A549 (cell line): ENCODE data around the gene RGMB. TPM values are rescaled to one million over a fixed set of nuclear protein-coding genes. Genes with fewer than 3 reads are reported as not detected.

ENCODE experiments used
- ATAC-seq, 2 experiments: fragments of 200-7000 bp in 1 of 2; fragments of >200 bp in 1 of 2; cut with Nextera tagmentation in 1 of 2; cut with Tn5 transposase in 1 of 2; 3 replicates each; pipeline versions ENCODE4 v1.8.0 to v1.9.1; 2018 to 2020; ENCODE audit warnings: mild to moderate bottlenecking in 1 of 2, moderate library complexity in 1 of 2
- CTCF ChIA-PET: fragments of 300-600 bp; sonication (Branson Sonifier 250); formaldehyde crosslinking; extraction: SDS; loops from one replicate; lab custom pipeline; 2021; ENCODE audit warnings: antibody characterized with exemption, inconsistent platforms; lab: Yijun Ruan, JAX
- POLR2A ChIA-PET: fragments of 350-600 bp; formaldehyde crosslinking; extraction: SDS; loops from one replicate; lab custom pipeline; 2021; ENCODE audit warnings: antibody characterized with exemption, inconsistent platforms; lab: Yijun Ruan, JAX
- DNase-seq, 2 experiments: peaks; one replicate each; pipeline versions ENCODE4 v3.0.0 to v3.0.0-alpha.2; 2011 to 2016; ENCODE audit warnings: low read depth in 1 of 2, low spot score in 1 of 2
- FAIRE-seq: peaks from 2 replicates; lab custom pipeline; 2011; peaks lifted over from hg19 to GRCh38; lab: Jason Lieb, UNC
- H3K27ac ChIP-seq, 2 experiments: fragments of >200 bp; sonication (Bioruptor Twin); formaldehyde crosslinking; 3 replicates each; pipeline ENCODE4 v1.5.1; 2016 to 2017
- H3K4me1 ChIP-seq: fragments of >200 bp; sonication (Bioruptor Twin); formaldehyde crosslinking; 3 replicates; pipeline ENCODE4 v1.6.1; 2016
- H3K4me2 ChIP-seq: fragments of >200 bp; sonication (Bioruptor Twin); formaldehyde crosslinking; 3 replicates; pipeline ENCODE4 v1.6.1; 2016
- H3K4me3 ChIP-seq: fragments of >200 bp; sonication (Bioruptor Twin); formaldehyde crosslinking; 3 replicates; pipeline ENCODE4 v1.5.1; 2016
- H3K9me3 ChIP-seq: fragments of >200 bp; sonication (Bioruptor Twin); formaldehyde crosslinking; 3 replicates; pipeline ENCODE4 v1.6.1; 2016
- BCL3 ChIP-seq: fragments of >200 bp; sonication (Bioruptor Twin); formaldehyde crosslinking; IDR thresholded peaks from 3 replicates; pipeline ENCODE4 v1.6.1; 2016
- EHF ChIP-seq: fragments of 250-450 bp; sonication (Bioruptor Pico); IDR thresholded peaks from 2 replicates; pipeline ENCODE4 v1.5.0; 2020; ENCODE audit warnings: mild to moderate bottlenecking
- EHMT2 ChIP-seq: fragments of 200-600 bp; sonication (generic); IDR thresholded peaks from 2 replicates; pipeline ENCODE4 v1.6.1; 2016; ENCODE audit warnings: antibody characterized with exemption, low read depth, mild to moderate bottlenecking, moderate library complexity
- EP300 ChIP-seq, 2 experiments: fragments of >200 bp; sonication (Bioruptor Twin); formaldehyde crosslinking; IDR thresholded peaks; 2 replicates in 1 of 2; 3 replicates in 1 of 2; pipeline ENCODE4 v1.6.1; 2016 to 2017
- FOSB ChIP-seq: fragments of 250-450 bp; sonication (Bioruptor Pico); IDR thresholded peaks from 2 replicates; pipeline ENCODE4 v1.5.0; 2020; ENCODE audit warnings: mild to moderate bottlenecking, moderate library complexity
- FOXS1 ChIP-seq: fragments of 250-450 bp; sonication (Bioruptor Pico); IDR thresholded peaks from 2 replicates; pipeline ENCODE4 v1.5.0; 2020; ENCODE audit warnings: mild to moderate bottlenecking, moderate library complexity
- HDAC2 ChIP-seq: fragments of 200-600 bp; sonication (generic); IDR thresholded peaks from 2 replicates; pipeline ENCODE4 v1.6.1; 2016
- HES2 ChIP-seq: fragments of >200 bp; sonication (Bioruptor Twin); formaldehyde crosslinking; IDR thresholded peaks from 2 replicates; pipeline ENCODE4 v1.6.1; 2016
- MAZ ChIP-seq: fragments of 150-350 bp; IDR thresholded peaks from 2 replicates; pipeline ENCODE4 v1.6.1; 2014; ENCODE audit warnings: antibody characterized with exemption, low read depth, low read length, borderline replicate concordance
- MYC ChIP-seq: IDR thresholded peaks from 2 replicates; pipeline ENCODE4 v1.6.1; 2012; ENCODE audit warnings: mild to moderate bottlenecking, inconsistent platforms, low read length, improper control_type of control experiment, borderline replicate concordance
- NR3C1 ChIP-seq: fragments of >200 bp; sonication (Bioruptor Twin); formaldehyde crosslinking; IDR thresholded peaks from 3 replicates; pipeline ENCODE4 v1.6.1; 2017
- PHF8 ChIP-seq: fragments of 200-600 bp; sonication (generic); IDR thresholded peaks from 2 replicates; pipeline ENCODE4 v1.6.1; 2016; ENCODE audit warnings: low read depth, mild to moderate bottlenecking, antibody characterized with exemption, moderate library complexity, borderline replicate concordance
- POLR2AphosphoS2 ChIP-seq: conservative IDR thresholded peaks from 2 replicates; pipeline ENCODE4 v1.6.1; 2012; ENCODE audit warnings: low read length, improper control_type of control experiment, inconsistent platforms
- RAD21 ChIP-seq, 2 experiments: fragments of >200 bp in 1 of 2; sonication (Bioruptor Twin) in 1 of 2; formaldehyde crosslinking in 1 of 2; IDR thresholded peaks in 1 of 2; conservative IDR thresholded peaks in 1 of 2; 2 replicates in 1 of 2; 3 replicates in 1 of 2; pipeline ENCODE4 v1.6.1; 2012 to 2018; ENCODE audit warnings: inconsistent platforms in 1 of 2
- RARB ChIP-seq: fragments of 250-450 bp; sonication (Bioruptor Pico); IDR thresholded peaks from 2 replicates; pipeline ENCODE4 v1.8.0; 2021; ENCODE audit warnings: mild to moderate bottlenecking, moderate library complexity
- SMC3 ChIP-seq: fragments of >200 bp; sonication (Bioruptor Twin); formaldehyde crosslinking; IDR thresholded peaks from 3 replicates; pipeline ENCODE4 v1.6.1; 2018; ENCODE audit warnings: inconsistent platforms
- TFCP2L1 ChIP-seq: fragments of 250-450 bp; sonication (Bioruptor Pico); IDR thresholded peaks from 2 replicates; pipeline ENCODE4 v1.5.0; 2021; ENCODE audit warnings: mild to moderate bottlenecking
- TP53 ChIP-seq: fragments of 250-450 bp; sonication (Bioruptor Pico); IDR thresholded peaks from 2 replicates; pipeline ENCODE4 v1.5.0; 2021; ENCODE audit warnings: mild to moderate bottlenecking, moderate library complexity
- USF2 ChIP-seq: fragments of 450-650 bp; IDR thresholded peaks from 2 replicates; pipeline ENCODE4 v1.6.1; 2014; ENCODE audit warnings: antibody characterized with exemption
- ZNF302 ChIP-seq: fragments of 250-450 bp; sonication (Bioruptor Pico); IDR thresholded peaks from 2 replicates; pipeline ENCODE4 v1.9.0; 2021; ENCODE audit warnings: inconsistent platforms, mild to moderate bottlenecking, moderate library complexity
- ZSCAN20 ChIP-seq: fragments of 250-450 bp; sonication (Bioruptor Pico); IDR thresholded peaks from 2 replicates; pipeline ENCODE4 v1.8.0; 2022; ENCODE audit warnings: mild to moderate bottlenecking, moderate library complexity
- WGBS: methylation state at CpG from one replicate; pipeline ENCODE4 v1.1.6; 2017; ENCODE audit errors: missing lambda C conversion rate; 5-methylcytosine and 5-hydroxymethylcytosine counted together
- polyA plus RNA-seq, 4 experiments: library from polyadenylated mRNA; depleted of rRNA in 3 of 4; stranded (reverse); fragments of >200 nt; fragmentation: RNase III in 1 of 4; extraction: RNeasy Plus Mini Kit Qiagen cat#74134 plus additional on column Dnase treatment in 1 of 4; gene quantifications; 2 replicates in 3 of 4; 3 replicates in 1 of 4; pipeline ENCODE4 v1.2.3, GENCODE V29; 2011 to 2017
- TF ChIP-seq, protein P1 (sequence below): fragments of 250-450 bp; sonication (Bioruptor Pico); IDR thresholded peaks from 2 replicates; pipeline ENCODE4 v1.5.0; 2020; ENCODE audit warnings: low read depth, mild to moderate bottlenecking, moderate library complexity
- TF ChIP-seq, protein P2 (sequence below): fragments of >200 bp; sonication (Bioruptor Twin); formaldehyde crosslinking; IDR thresholded peaks from 3 replicates; pipeline ENCODE4 v1.5.1; 2016
- TF ChIP-seq, protein P3 (sequence below): fragments of 200-600 bp; sonication (generic); IDR thresholded peaks from 2 replicates; pipeline ENCODE4 v1.6.1; 2016; ENCODE audit warnings: antibody characterized with exemption, mild to moderate bottlenecking, moderate library complexity

Gene RGMB
- polyA plus RNA-seq, 2 of the 4 experiments (the other 2 are of a cell fraction), result 5.3 to 5.6 TPM

DNA sequence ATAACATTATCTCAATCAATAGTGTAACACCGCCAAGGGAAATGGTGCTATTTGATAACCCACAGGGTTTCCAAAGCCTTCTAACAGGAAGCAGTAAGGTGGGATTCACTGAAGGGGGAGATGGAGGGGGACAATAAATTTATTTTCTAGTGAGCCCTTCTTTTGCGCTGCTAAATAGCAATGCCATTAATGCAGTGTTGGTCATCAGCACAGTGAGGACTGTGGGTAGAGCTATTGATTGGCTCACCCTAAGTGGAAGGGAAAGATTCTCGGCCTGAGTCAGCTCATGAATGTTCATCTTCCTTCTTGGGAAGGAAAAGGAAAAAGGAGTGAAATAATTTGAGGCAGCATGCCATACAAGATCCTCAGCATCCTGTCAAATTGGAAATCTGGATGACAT, 25.4 kb downstream of the RGMB start:
- WGBS, result 86% methylated on average over 3 of the region's 3 CpGs
- H3K4me1 ChIP-seq, result 0 out of 3 replicates have a peak, but pooled peaks cover 3% of the 10 kb centered on the region
- no peaks in the 10 kb centered on the region for H3K9me3 ChIP-seq
- CTCF ChIA-PET, result interaction anchor here (1.0 kb wide), 1 partner anchor 22 kb away, joined by 3 read pairs; no protein-coding TSS in a partner anchor
- no peak for FAIRE-seq
- no peak overlapping the region for H3K27ac ChIP-seq
- ATAC-seq, result no peak
- POLR2A ChIA-PET, result no interaction called here
- no peak overlapping the region for H3K4me2 ChIP-seq
- TF ChIP-seq ZNF302 (no peak), HDAC2 (no peak), EP300 (IDR thresholded peaks at IDR 0.05) (no peak), USF2 (no peak), PHF8 (no peak), SMC3 (no peak), HES2 (no peak), ZSCAN20 (CRISPR knock-in tag) (no peak), FOXS1 (CRISPR knock-in tag) (no peak), EHMT2 (no peak), NR3C1 (no peak), RARB (CRISPR knock-in tag) (no peak)
- TF ChIP-seq, protein P1, sequence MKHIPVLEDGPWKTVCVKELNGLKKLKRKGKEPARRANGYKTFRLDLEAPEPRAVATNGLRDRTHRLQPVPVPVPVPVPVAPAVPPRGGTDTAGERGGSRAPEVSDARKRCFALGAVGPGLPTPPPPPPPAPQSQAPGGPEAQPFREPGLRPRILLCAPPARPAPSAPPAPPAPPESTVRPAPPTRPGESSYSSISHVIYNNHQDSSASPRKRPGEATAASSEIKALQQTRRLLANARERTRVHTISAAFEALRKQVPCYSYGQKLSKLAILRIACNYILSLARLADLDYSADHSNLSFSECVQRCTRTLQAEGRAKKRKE (CRISPR knock-in tag), result no peak
- TF ChIP-seq, all 56 proteins: peak for 0
- DNase-seq, result no peak
- H3K4me3 ChIP-seq, result no peak overlapping the region

GRCh38 chr5:98804066-98804465, 30.6 kb downstream of the RGMB start:
- WGBS, result 64% methylated on average over 2 of the region's 2 CpGs
- ChIA-PET CTCF (no interaction called here), POLR2A (no interaction called here)
- Histone ChIP-seq H3K9me3 (peaks cover 13% of the 10 kb centered on the region; the same call in 2 of the 3 replicates), H3K4me3 (no peak overlapping the region), H3K4me1 (no peaks in the 10 kb centered on the region), H3K4me2 (no peak overlapping the region), H3K27ac (no peak overlapping the region)
- FAIRE-seq (no peak), DNase-seq (no peak), ATAC-seq (no peak)
- TF ChIP-seq EHF (CRISPR knock-in tag) (no peak), RAD21 (conservative IDR thresholded peaks at IDR 0.05 in 1 of 2, IDR thresholded peaks at IDR 0.05 in 1 of 2) (no peak), FOXS1 (CRISPR knock-in tag) (no peak), POLR2AphosphoS2 (no peak), MYC (no peak), ZSCAN20 (CRISPR knock-in tag) (no peak), MAZ (no peak), HDAC2 (no peak)
- TF ChIP-seq, protein P2, sequence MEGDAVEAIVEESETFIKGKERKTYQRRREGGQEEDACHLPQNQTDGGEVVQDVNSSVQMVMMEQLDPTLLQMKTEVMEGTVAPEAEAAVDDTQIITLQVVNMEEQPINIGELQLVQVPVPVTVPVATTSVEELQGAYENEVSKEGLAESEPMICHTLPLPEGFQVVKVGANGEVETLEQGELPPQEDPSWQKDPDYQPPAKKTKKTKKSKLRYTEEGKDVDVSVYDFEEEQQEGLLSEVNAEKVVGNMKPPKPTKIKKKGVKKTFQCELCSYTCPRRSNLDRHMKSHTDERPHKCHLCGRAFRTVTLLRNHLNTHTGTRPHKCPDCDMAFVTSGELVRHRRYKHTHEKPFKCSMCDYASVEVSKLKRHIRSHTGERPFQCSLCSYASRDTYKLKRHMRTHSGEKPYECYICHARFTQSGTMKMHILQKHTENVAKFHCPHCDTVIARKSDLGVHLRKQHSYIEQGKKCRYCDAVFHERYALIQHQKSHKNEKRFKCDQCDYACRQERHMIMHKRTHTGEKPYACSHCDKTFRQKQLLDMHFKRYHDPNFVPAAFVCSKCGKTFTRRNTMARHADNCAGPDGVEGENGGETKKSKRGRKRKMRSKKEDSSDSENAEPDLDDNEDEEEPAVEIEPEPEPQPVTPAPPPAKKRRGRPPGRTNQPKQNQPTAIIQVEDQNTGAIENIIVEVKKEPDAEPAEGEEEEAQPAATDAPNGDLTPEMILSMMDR, result no peak

DNA sequence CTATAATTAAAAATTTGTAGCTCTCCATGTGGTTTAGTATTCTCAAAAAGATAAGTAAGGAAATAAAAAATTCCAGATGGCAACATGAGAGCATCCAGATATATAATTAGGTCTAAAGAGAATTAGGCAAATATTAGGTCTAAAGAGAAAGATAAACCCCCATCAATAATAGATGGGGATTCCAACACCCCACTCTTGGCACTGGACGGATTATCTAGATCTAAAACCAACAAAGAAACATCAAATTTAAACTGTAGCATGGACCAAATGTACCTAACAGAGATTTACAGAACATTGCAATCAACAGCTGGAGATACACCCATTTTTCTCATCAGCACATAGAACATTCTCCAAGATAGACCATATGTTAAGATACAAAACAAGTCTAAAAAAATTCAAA, 31.6 kb downstream of the RGMB start:
- H3K4me3 ChIP-seq, result no peak overlapping the region
- no peak overlapping the region for H3K4me2 ChIP-seq
- FAIRE-seq (no peak), ATAC-seq (no peak), DNase-seq (no peak)
- 0% methylated on average over 1 of the region's 1 CpG for WGBS
- H3K9me3 ChIP-seq, result peaks cover 13% of the 10 kb centered on the region; the same call in 2 of the 3 replicates
- ChIA-PET POLR2A (no interaction called here), CTCF (interaction anchor here (1.0 kb wide), 1 partner anchor 9 kb away, joined by 6 read pairs; no protein-coding TSS in a partner anchor)
- no peaks in the 10 kb centered on the region for H3K4me1 ChIP-seq
- no peak overlapping the region for H3K27ac ChIP-seq
- no peak for TF ChIP-seq TFCP2L1 (CRISPR knock-in tag)
- no peak for TF ChIP-seq HDAC2
- no peak for TF ChIP-seq NR3C1
- no peak for TF ChIP-seq USF2
- no peak for TF ChIP-seq TP53 (CRISPR knock-in tag)
- no peak for TF ChIP-seq FOSB (CRISPR knock-in tag)
- TF ChIP-seq, protein P3, sequence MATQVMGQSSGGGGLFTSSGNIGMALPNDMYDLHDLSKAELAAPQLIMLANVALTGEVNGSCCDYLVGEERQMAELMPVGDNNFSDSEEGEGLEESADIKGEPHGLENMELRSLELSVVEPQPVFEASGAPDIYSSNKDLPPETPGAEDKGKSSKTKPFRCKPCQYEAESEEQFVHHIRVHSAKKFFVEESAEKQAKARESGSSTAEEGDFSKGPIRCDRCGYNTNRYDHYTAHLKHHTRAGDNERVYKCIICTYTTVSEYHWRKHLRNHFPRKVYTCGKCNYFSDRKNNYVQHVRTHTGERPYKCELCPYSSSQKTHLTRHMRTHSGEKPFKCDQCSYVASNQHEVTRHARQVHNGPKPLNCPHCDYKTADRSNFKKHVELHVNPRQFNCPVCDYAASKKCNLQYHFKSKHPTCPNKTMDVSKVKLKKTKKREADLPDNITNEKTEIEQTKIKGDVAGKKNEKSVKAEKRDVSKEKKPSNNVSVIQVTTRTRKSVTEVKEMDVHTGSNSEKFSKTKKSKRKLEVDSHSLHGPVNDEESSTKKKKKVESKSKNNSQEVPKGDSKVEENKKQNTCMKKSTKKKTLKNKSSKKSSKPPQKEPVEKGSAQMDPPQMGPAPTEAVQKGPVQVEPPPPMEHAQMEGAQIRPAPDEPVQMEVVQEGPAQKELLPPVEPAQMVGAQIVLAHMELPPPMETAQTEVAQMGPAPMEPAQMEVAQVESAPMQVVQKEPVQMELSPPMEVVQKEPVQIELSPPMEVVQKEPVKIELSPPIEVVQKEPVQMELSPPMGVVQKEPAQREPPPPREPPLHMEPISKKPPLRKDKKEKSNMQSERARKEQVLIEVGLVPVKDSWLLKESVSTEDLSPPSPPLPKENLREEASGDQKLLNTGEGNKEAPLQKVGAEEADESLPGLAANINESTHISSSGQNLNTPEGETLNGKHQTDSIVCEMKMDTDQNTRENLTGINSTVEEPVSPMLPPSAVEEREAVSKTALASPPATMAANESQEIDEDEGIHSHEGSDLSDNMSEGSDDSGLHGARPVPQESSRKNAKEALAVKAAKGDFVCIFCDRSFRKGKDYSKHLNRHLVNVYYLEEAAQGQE, result no peak
- TF ChIP-seq BCL3, result no peak
